ENCODE measurements around the gene MYO15B. TPM values are rescaled to one million over a fixed set of nuclear protein-coding genes. Genes with fewer than 3 reads are reported as not detected.

MYO15B gene
- total and polyA plus RNA-seq, 2 donors (not counting 3 experiments of a cell fraction or from before 2014, with no cell fraction given): 10.2 to 87.8 TPM

DNA sequence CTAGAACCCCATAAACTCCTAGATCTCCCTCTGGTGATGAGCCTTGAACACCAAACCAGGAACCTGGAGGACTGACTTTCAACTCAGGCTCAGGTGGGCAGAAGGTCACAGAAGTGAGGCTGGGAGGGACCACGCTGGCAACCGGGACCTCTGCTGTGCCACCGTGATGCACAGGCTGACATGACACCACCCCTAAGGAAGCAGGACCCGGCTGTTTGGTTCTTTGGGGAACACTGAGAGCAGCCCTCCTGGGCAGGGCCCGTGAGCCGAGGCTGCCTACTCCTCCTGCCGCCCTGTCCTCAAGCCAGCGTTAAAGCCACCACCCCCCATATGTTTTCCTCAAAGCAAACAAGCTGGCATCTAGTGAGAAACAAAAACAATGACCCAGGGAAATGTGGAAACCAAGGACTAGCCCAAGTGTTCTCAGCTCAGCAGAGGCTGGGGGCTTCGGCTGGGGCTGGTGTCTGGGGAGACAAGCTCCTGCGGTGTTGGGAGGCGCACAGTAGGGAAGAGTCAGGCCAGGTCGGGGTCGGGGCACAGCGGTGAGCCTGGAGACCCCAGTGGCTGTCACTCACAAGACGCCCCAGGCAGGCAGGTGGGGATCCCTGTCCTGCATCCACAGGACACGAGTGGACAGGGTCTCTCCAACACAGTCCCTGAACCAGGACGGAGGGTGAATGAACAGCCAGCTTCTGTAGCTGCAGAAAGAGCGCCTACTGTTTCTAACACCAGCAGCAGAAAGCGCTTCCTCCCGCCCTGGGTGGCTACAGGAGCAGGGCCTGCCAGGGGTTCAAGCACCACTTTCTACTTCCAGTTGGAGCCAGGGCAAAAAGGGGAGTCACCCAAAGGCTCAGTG lies 47.4 kb downstream of the MYO15B start:
- peaks cover 12% of the 10 kb centered on the region for H3K4me1 ChIP-seq (ENCODE audit: control insufficient read depth, extremely low read depth, insufficient read depth, low read length)
- H3K9me3 ChIP-seq (replicated peaks; ENCODE audit: control insufficient read depth, insufficient read depth, low read length): no peaks in the 10 kb centered on the region
- H3K27me3 ChIP-seq (ENCODE audit: control insufficient read depth in 2 of 2, insufficient read depth in 2 of 2, low read length in 2 of 2): no peaks in the 10 kb centered on the region
- no peak overlapping the region for H3K4me2 ChIP-seq (ENCODE audit: insufficient read depth, low read length)
- H2AFZ ChIP-seq (ENCODE audit: low read depth, low read length): no peak overlapping the region
- BruUV-seq (replicated peaks): no TSS peak
- no peaks in the 10 kb centered on the region for H4K20me1 ChIP-seq (replicated peaks; ENCODE audit: control insufficient read depth, extremely low read depth, insufficient read depth, low read length)
- no peak overlapping the region for H3K9ac ChIP-seq (replicated peaks; ENCODE audit: extremely low read depth, insufficient read depth, low read length)
- H3K27ac ChIP-seq (ENCODE audit: insufficient read depth, low read depth, low read length): no peak overlapping the region
- intact Hi-C loops (cut with micrococcal nuclease) (no loop called here), dilution Hi-C loops (cut with MboI; ENCODE audit: extremely low pct_ligation_motif_present, low sequenced_read_pairs) (no loop called here)
- ChIA-PET POLR2A (no interaction called here), CTCF (interaction anchor here (1.8 to 16.3 kb wide), 4 partner anchors 15 to 112 kb away, joined by 6 to 625 read pairs (median 256); a partner anchor contains a TSS)
- H3K9me1 ChIP-seq (replicated peaks; ENCODE audit: control insufficient read depth, extremely low read depth, insufficient read depth, low read length): no peaks in the 10 kb centered on the region
- no peaks in the 10 kb centered on the region for H3K36me3 ChIP-seq (ENCODE audit: control insufficient read depth in 2 of 2, extremely low read depth in 1 of 2, insufficient read depth in 2 of 2, low read length in 2 of 2)
- no peak for TF ChIP-seq GATA2 (IDR thresholded peaks at IDR 0.05; ENCODE audit: insufficient read depth, insufficient read length, low read depth, low read length)
- TF ChIP-seq JUN (IDR thresholded peaks at IDR 0.05; ENCODE audit: borderline replicate concordance, insufficient read depth, insufficient read length, low read depth): no peak
- TF ChIP-seq, protein P1, sequence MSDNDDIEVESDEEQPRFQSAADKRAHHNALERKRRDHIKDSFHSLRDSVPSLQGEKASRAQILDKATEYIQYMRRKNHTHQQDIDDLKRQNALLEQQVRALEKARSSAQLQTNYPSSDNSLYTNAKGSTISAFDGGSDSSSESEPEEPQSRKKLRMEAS (IDR thresholded peaks at IDR 0.05; ENCODE audit: insufficient read depth, insufficient read length): no peak
- TF ChIP-seq, protein P2, sequence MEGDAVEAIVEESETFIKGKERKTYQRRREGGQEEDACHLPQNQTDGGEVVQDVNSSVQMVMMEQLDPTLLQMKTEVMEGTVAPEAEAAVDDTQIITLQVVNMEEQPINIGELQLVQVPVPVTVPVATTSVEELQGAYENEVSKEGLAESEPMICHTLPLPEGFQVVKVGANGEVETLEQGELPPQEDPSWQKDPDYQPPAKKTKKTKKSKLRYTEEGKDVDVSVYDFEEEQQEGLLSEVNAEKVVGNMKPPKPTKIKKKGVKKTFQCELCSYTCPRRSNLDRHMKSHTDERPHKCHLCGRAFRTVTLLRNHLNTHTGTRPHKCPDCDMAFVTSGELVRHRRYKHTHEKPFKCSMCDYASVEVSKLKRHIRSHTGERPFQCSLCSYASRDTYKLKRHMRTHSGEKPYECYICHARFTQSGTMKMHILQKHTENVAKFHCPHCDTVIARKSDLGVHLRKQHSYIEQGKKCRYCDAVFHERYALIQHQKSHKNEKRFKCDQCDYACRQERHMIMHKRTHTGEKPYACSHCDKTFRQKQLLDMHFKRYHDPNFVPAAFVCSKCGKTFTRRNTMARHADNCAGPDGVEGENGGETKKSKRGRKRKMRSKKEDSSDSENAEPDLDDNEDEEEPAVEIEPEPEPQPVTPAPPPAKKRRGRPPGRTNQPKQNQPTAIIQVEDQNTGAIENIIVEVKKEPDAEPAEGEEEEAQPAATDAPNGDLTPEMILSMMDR (IDR thresholded peaks at IDR 0.05; ENCODE audit: extremely low read depth in 1 of 2, insufficient read depth in 1 of 2, low read depth in 1 of 2, low read length in 2 of 2): no peak
- TF ChIP-seq EZH2 (IDR thresholded peaks at IDR 0.05; ENCODE audit: borderline replicate concordance, low read depth, low read length, severe bottlenecking): no peak
- TF ChIP-seq FOS (IDR thresholded peaks at IDR 0.05; ENCODE audit: borderline replicate concordance, insufficient read depth, low read length): no peak
- TF ChIP-seq POLR2A (IDR thresholded peaks at IDR 0.05; ENCODE audit: low read depth, low read length): no peak
- TF ChIP-seq MYC (IDR thresholded peaks at IDR 0.05; ENCODE audit: low read depth, low read length): no peak
- TF ChIP-seq POLR2AphosphoS5 (IDR thresholded peaks at IDR 0.05; ENCODE audit: insufficient read depth, low read depth, low read length): no peak
- H3K4me3 ChIP-seq (replicated peaks in 1 of 3; ENCODE audit: insufficient read depth in 1 of 3, low read depth in 1 of 3, low read length in 3 of 3): no peak overlapping the region
- FAIRE-seq: no peak
- DNase-seq (ENCODE audit: low read depth, low spot score): no peak
- no peaks in the 10 kb centered on the region for H3K79me2 ChIP-seq (ENCODE audit: control insufficient read depth, insufficient read depth, low read length)
